Spleen (tissue), 7 donors: ENCODE data around the gene XIRP2.

Experiments
- POLR2A ChIP-seq, 3 donors: fragments of 450-650 bp; IDR thresholded peaks; one replicate each; pipeline ENCODE4 v1.5.1; 2017; ENCODE audit warnings: antibody characterized with exemption in 3 of 3, mild to moderate bottlenecking in 1 of 3
- POLR2AphosphoS5 ChIP-seq, 3 donors: sonication (generic); formaldehyde crosslinking; IDR thresholded peaks; one replicate each; pipeline ENCODE4 v1.5.1; 2017; ENCODE audit warnings: antibody characterized with exemption in 3 of 3
- TF ChIP-seq, protein P1 (sequence below), 11 experiments: fragments of 200-600 bp in 7 of 11; fragments of 450-650 bp in 4 of 11; sonication (generic) in 4 of 11; IDR thresholded peaks in 8 of 11; conservative IDR thresholded peaks in 3 of 11; 1 replicate in 7 of 11; 2 replicates in 4 of 11; pipeline versions ENCODE4 v1.4.0 to v1.8.0; 2016 to 2021; ENCODE audit warnings: antibody characterized with exemption in 11 of 11, inconsistent platforms in 4 of 11, mild to moderate bottlenecking in 1 of 11
- donor health status: DM: no; HTN: no; CAD: no; lungs with moderate emphysema.
- donor health status: DM: no; HTN: no; CAD: no.
- donor health status: DM: no; HTN: no; CAD: no.

DNA sequence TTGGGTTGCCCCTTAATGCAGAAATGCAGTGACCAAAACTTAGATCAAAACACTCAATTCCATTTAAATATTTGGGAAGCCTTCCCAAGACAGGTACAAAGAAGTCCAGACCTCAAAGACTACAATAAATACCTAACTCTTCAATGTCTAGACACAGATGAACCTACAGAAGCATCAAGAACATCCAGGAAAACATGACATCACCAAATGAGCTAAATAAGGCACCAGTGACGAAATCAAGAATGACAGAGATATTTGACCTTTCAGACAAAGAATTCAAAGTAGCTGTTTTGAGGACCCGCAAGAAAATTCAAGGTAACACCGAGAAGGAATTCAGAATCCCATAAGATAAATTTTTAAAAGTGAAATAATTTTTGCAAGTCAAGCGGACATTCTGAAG is 140.2 kb downstream of the XIRP2 start:
- TF ChIP-seq, protein P1, sequence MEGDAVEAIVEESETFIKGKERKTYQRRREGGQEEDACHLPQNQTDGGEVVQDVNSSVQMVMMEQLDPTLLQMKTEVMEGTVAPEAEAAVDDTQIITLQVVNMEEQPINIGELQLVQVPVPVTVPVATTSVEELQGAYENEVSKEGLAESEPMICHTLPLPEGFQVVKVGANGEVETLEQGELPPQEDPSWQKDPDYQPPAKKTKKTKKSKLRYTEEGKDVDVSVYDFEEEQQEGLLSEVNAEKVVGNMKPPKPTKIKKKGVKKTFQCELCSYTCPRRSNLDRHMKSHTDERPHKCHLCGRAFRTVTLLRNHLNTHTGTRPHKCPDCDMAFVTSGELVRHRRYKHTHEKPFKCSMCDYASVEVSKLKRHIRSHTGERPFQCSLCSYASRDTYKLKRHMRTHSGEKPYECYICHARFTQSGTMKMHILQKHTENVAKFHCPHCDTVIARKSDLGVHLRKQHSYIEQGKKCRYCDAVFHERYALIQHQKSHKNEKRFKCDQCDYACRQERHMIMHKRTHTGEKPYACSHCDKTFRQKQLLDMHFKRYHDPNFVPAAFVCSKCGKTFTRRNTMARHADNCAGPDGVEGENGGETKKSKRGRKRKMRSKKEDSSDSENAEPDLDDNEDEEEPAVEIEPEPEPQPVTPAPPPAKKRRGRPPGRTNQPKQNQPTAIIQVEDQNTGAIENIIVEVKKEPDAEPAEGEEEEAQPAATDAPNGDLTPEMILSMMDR (IDR thresholded peaks at IDR 0.05 in 8 of 11, conservative IDR thresholded peaks at IDR 0.05 in 3 of 11): no peak
- TF ChIP-seq POLR2AphosphoS5 (IDR thresholded peaks at IDR 0.05) (no peak), POLR2A (IDR thresholded peaks at IDR 0.05) (no peak)
